HepG2 (cell line): Measurements from ENCODE around the gene CYBC1. TPM values are rescaled to one million over a fixed set of nuclear protein-coding genes. Genes with fewer than 3 reads are reported as not detected.

Source experiments
- ARID2 ChIP-seq: sonication (generic); formaldehyde crosslinking; IDR thresholded peaks from 2 replicates; pipeline ENCODE4 v1.8.1; 2022; ENCODE audit warnings: mild to moderate bottlenecking, missing genetic modification reagents, borderline replicate concordance
- CREB3 ChIP-seq: sonication (generic); formaldehyde crosslinking; IDR thresholded peaks from 2 replicates; pipeline ENCODE4 v1.5.0; 2020; ENCODE audit warnings: missing genetic modification reagents
- CREM ChIP-seq, 2 experiments: sonication (generic) in 1 of 2; formaldehyde crosslinking in 1 of 2; IDR thresholded peaks; 2 replicates each; pipeline versions ENCODE4 v1.4.0 to v1.6.1; 2016 to 2020; ENCODE audit warnings: antibody characterized with exemption in 1 of 2, mild to moderate bottlenecking in 1 of 2, missing genetic modification reagents in 1 of 2
- HES4 ChIP-seq: sonication (generic); formaldehyde crosslinking; IDR thresholded peaks from 2 replicates; pipeline ENCODE4 v1.9.0; 2021; ENCODE audit warnings: mild to moderate bottlenecking, missing genetic modification reagents, borderline replicate concordance
- KAT2B ChIP-seq: fragments of 150-350 bp; IDR thresholded peaks from 2 replicates; pipeline ENCODE4 v1.6.1; 2014; ENCODE audit warnings: low read depth, low read length, borderline replicate concordance
- MAFG ChIP-seq: sonication (generic); formaldehyde crosslinking; IDR thresholded peaks from 2 replicates; pipeline ENCODE4 v1.5.1; 2020; ENCODE audit warnings: mild to moderate bottlenecking, missing genetic modification reagents
- MBD4 ChIP-seq: IDR thresholded peaks from 2 replicates; pipeline ENCODE4 v1.6.1; 2012; ENCODE audit warnings: low read length, inconsistent platforms, borderline replicate concordance
- MBNL3 ChIP-seq: fragments of 250-450 bp; sonication (Bioruptor Pico); conservative IDR thresholded peaks from 2 replicates; pipeline ENCODE4 v1.8.0; 2022; ENCODE audit warnings: mild to moderate bottlenecking, inconsistent platforms
- MXD4 ChIP-seq: IDR thresholded peaks from 2 replicates; pipeline ENCODE4 v1.6.1; 2016; ENCODE audit warnings: mild to moderate bottlenecking, missing biosample characterization, missing genetic modification reagents
- NFE2L1 ChIP-seq: sonication (generic); formaldehyde crosslinking; IDR thresholded peaks from 2 replicates; pipeline ENCODE4 v1.4.0; 2020; ENCODE audit warnings: missing genetic modification reagents, mild to moderate bottlenecking, borderline replicate concordance
- RBM39 ChIP-seq: fragments of 200-400 bp; formaldehyde crosslinking; IDR thresholded peaks from one replicate; pipeline ENCODE4 v1.6.1; 2018; ENCODE audit warnings: antibody characterized with exemption, mild to moderate bottlenecking, low read depth, low read length; ENCODE audit not compliant: poor library complexity, severe bottlenecking
- SATB2 ChIP-seq: sonication (generic); formaldehyde crosslinking; IDR thresholded peaks from 2 replicates; pipeline ENCODE4 v1.5.0; 2020; ENCODE audit warnings: missing genetic modification reagents
- ZBTB10 ChIP-seq: sonication (generic); formaldehyde crosslinking; IDR thresholded peaks from 2 replicates; pipeline ENCODE4 v1.4.0; 2020; ENCODE audit warnings: missing genetic modification reagents, borderline replicate concordance
- ZBTB20 ChIP-seq: sonication (generic); formaldehyde crosslinking; IDR thresholded peaks from 2 replicates; pipeline ENCODE4 v1.8.1; 2023; ENCODE audit warnings: missing genetic modification reagents, low read depth, mild to moderate bottlenecking, borderline replicate concordance
- ZBTB34 ChIP-seq: sonication (generic); formaldehyde crosslinking; IDR thresholded peaks from 2 replicates; pipeline ENCODE4 v1.8.0; 2022; ENCODE audit warnings: mild to moderate bottlenecking, missing genetic modification reagents
- ZC3H4 ChIP-seq: sonication (generic); formaldehyde crosslinking; IDR thresholded peaks from 2 replicates; pipeline ENCODE4 v1.4.0; 2020; ENCODE audit warnings: missing genetic modification reagents, borderline replicate concordance
- ZNF205 ChIP-seq: IDR thresholded peaks from 2 replicates; pipeline ENCODE4 v1.6.1; 2018; ENCODE audit warnings: missing biosample characterization, missing genetic modification reagents
- ZNF224 ChIP-seq: sonication (generic); formaldehyde crosslinking; IDR thresholded peaks from 2 replicates; pipeline ENCODE4 v1.5.0; 2020; ENCODE audit warnings: mild to moderate bottlenecking, missing genetic modification reagents
- ZNF331 ChIP-seq: sonication (generic); formaldehyde crosslinking; IDR thresholded peaks from 2 replicates; pipeline ENCODE4 v1.4.0; 2020; ENCODE audit warnings: missing genetic modification reagents
- ZNF431 ChIP-seq: sonication (generic); formaldehyde crosslinking; IDR thresholded peaks from 2 replicates; pipeline ENCODE4 v1.9.0; 2022; ENCODE audit warnings: missing genetic modification reagents, low read depth, mild to moderate bottlenecking, borderline replicate concordance
- ZNF589 ChIP-seq: sonication (generic); formaldehyde crosslinking; conservative IDR thresholded peaks from 2 replicates; pipeline ENCODE4 v1.8.0; 2022; ENCODE audit warnings: mild to moderate bottlenecking, moderate library complexity, missing genetic modification reagents
- ZNF615 ChIP-seq: sonication (generic); formaldehyde crosslinking; IDR thresholded peaks from 2 replicates; pipeline ENCODE4 v1.5.0; 2020; ENCODE audit warnings: mild to moderate bottlenecking, missing genetic modification reagents, borderline replicate concordance
- ZNF772 ChIP-seq: sonication (generic); formaldehyde crosslinking; IDR thresholded peaks from 2 replicates; pipeline ENCODE4 v1.5.0; 2020; ENCODE audit warnings: mild to moderate bottlenecking, missing genetic modification reagents
- ZNF788 ChIP-seq: sonication (generic); formaldehyde crosslinking; IDR thresholded peaks from 2 replicates; pipeline ENCODE4 v1.5.0; 2020; ENCODE audit warnings: mild to moderate bottlenecking, missing genetic modification reagents, borderline replicate concordance
- polyA plus RNA-seq, 8 experiments: library from polyadenylated mRNA; depleted of rRNA in 3 of 8; stranded (reverse) in 7 of 8; unstranded in 1 of 8; fragments of >200 nt; fragmentation: Illumina TruSeq in 4 of 8; extraction: Trizol in 4 of 8; gene quantifications; 2 replicates each; pipeline versions ENCODE4 v1.2.1 to v1.2.3, GENCODE V29; 2011 to 2016; ENCODE audit warnings: low read depth in 4 of 8, missing spikeins in 1 of 8, mixed read lengths in 1 of 8; ENCODE audit not compliant: insufficient read depth in 1 of 8
- total RNA-seq, 5 experiments: library from RNA; depleted of rRNA; stranded (reverse); fragments of >200 nt; fragmentation: Illumina TruSeq; extraction: Trizol; gene quantifications; 2 replicates each; pipeline ENCODE4 v1.2.3, GENCODE V29; 2016; ENCODE audit warnings: low read depth in 1 of 5

CYBC1 gene
- total and polyA plus RNA-seq, 2 of the 13 experiments (the other 11 are each of a cell fraction or from before 2014, with no cell fraction given), result 43.4 to 44.1 TPM

DNA sequence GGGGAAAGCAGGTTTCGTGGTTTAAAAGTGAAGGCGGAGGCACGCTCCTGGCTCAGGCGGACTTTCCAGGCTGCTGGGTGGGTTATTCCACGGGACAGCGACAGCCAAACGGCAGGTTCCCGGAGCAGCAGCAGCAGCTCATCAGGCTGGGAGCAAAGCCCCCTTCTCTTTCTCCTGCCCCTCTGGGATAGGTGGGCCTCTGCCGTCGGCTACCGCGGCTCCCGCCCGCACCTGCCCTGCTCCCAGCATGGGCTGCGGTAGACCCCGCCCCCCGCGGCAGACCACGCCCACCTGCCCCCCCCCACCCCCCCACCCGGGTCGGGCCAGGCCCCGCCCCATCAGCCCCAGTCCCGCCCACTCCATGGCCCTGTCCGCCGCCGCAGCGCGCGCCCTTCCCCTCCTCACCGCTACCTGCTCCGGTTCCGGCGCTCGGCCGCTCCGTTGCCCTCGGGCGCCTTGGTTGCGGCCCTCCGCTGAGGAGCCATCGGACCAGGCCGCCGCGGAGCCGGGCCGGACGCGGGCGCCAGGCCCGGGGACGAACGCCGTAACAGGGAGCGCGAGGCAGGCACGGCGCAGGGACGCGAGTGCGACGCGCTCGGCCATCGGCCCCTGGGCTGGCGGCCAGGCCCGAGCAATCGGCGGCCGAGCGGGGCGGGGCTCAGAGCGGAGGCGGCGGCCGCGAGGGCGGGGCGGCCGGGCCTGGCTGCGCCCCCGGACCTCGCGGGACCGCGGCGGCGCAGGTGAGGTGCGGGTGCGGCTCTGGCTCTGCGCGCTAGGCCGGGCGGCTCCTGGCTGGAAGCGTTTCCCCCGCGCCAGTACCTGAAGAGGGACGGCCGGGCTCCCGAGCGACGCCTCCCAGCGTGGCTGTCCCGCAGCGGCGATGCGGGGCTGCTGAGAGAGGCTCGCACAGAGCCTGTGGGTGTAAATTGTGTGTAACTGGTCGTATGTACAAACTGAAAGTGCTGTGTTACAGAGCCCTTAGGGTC is 32.3 kb downstream of the CYBC1 start, which contains the start of the genes HEXD and OGFOD3 (continued):
- TF ChIP-seq ZC3H4 (CRISPR knock-in tag), result no peak
- TF ChIP-seq ARID2 (CRISPR knock-in tag), result peak; percentile 81; the same call in 1 of the 2 replicates
- TF ChIP-seq CREB3 (CRISPR knock-in tag), result peak; percentile 72; the same call in 1 of the 2 replicates
- 0 out of 2 replicates have a peak, but pooled peaks have one; percentile 16 for TF ChIP-seq ZNF205 (CRISPR knock-in tag)
- TF ChIP-seq MBNL3 (CRISPR knock-in tag), result no peak
- no peak; the same call in 1 of the 2 replicates for TF ChIP-seq NFE2L1 (CRISPR knock-in tag)
- peak; percentile 48 for TF ChIP-seq RBM39
- TF ChIP-seq ZNF589 (CRISPR knock-in tag), result no peak
- TF ChIP-seq ZNF772 (CRISPR knock-in tag), result no peak
- TF ChIP-seq SATB2 (CRISPR knock-in tag), result no peak
- no peak for TF ChIP-seq CREM (IDR thresholded peaks at IDR 0.05)
- no peak for TF ChIP-seq CREM (CRISPR knock-in tag; IDR thresholded peaks at IDR 0.05)
- no peak for TF ChIP-seq ZNF615 (CRISPR knock-in tag)
- no peak for TF ChIP-seq MBD4
- no peak for TF ChIP-seq KAT2B
- TF ChIP-seq MAFG, result no peak
- peak; percentile 89 for TF ChIP-seq MXD4
- no peak for TF ChIP-seq ZNF224
- TF ChIP-seq ZBTB10 (CRISPR knock-in tag), result no peak
- TF ChIP-seq ZNF331 (CRISPR knock-in tag), result peak; percentile 85
- 0 out of 2 replicates have a peak, but pooled peaks have one; percentile 45 for TF ChIP-seq ZNF431 (CRISPR knock-in tag)
- TF ChIP-seq ZBTB34 (CRISPR knock-in tag), result peak; percentile 51; the same call in 1 of the 2 replicates
- no peak; the same call in 1 of the 2 replicates for TF ChIP-seq ZBTB20 (CRISPR knock-in tag)
- peak; percentile 93 for TF ChIP-seq HES4
- no peak; the same call in 1 of the 2 replicates for TF ChIP-seq ZNF788 (CRISPR knock-in tag)
